PC-3 (cell line): ENCODE results near the gene RND2. TPM values are rescaled to one million over a fixed set of nuclear protein-coding genes. Genes with fewer than 3 reads are reported as not detected.

Experiments
- ATAC-seq: fragments of 200-7000 bp; cut with Tn5 transposase; 2 replicates; pipeline ENCODE4 v1.9.1; 2020; ENCODE audit warnings: mild to moderate bottlenecking, moderate library complexity
- BruUV-seq: library from RNA; stranded (reverse); fragments of 400-500 nt; replicated peaks from 2 replicates; lab custom pipeline; 2021; lab: Mats Ljungman, UMichigan
- CTCF ChIA-PET: fragments of 300-600 bp; sonication (Branson Sonifier 250); formaldehyde crosslinking; loops from one replicate; lab custom pipeline; 2022; ENCODE audit warnings: antibody characterized with exemption; lab: Charles Lee
- POLR2A ChIA-PET: fragments of 300-600 bp; sonication (Branson Sonifier 250); formaldehyde crosslinking; loops from one replicate; lab custom pipeline; 2022; ENCODE audit warnings: antibody characterized with exemption; ENCODE audit not compliant: unreplicated experiment; lab: Charles Lee
- DNase-seq: peaks from one replicate; pipeline ENCODE4 v3.0.0-alpha.2; 2015
- H2AFZ ChIP-seq: fragments of 300-600 bp; sonication (generic); 2 replicates; pipeline ENCODE4 v1.6.0; 2016; ENCODE audit warnings: antibody characterized with exemption, low read length
- H3F3A ChIP-seq: fragments of 300-600 bp; sonication (generic); one replicate; pipeline ENCODE4 v1.6.0; 2017; ENCODE audit warnings: antibody characterized with exemption, low read length, control low read depth, mild to moderate bottlenecking; ENCODE audit not compliant: unreplicated experiment
- H3K27ac ChIP-seq: fragments of 300-600 bp; sonication (generic); 2 replicates; pipeline ENCODE4 v1.5.1; 2016; ENCODE audit warnings: mild to moderate bottlenecking, low read length
- H3K27me3 ChIP-seq: fragments of 300-600 bp; sonication (generic); 2 replicates; pipeline ENCODE4 v1.6.1; 2016; ENCODE audit warnings: low read length, mixed read lengths
- H3K36me3 ChIP-seq: fragments of 300-600 bp; sonication (generic); 2 replicates; pipeline ENCODE4 v1.6.1; 2016; ENCODE audit warnings: low read depth, mixed run types, low read length, mixed read lengths
- H3K4me1 ChIP-seq: fragments of 300-600 bp; sonication (generic); 2 replicates; pipeline ENCODE4 v1.5.1; 2016; ENCODE audit warnings: low read length; ENCODE audit not compliant: insufficient read depth
- H3K4me2 ChIP-seq: fragments of 300-600 bp; sonication (generic); 2 replicates; pipeline ENCODE4 v1.6.0; 2016; ENCODE audit warnings: low read length
- H3K4me3 ChIP-seq: fragments of 300-600 bp; sonication (generic); 2 replicates; pipeline ENCODE4 v1.5.1; 2016; ENCODE audit warnings: mild to moderate bottlenecking, low read length, mixed read lengths
- H3K79me2 ChIP-seq: fragments of 300-600 bp; sonication (generic); 2 replicates; pipeline ENCODE4 v1.6.1; 2017; ENCODE audit warnings: low read length, mixed read lengths
- H3K9ac ChIP-seq: fragments of 300-600 bp; sonication (generic); 2 replicates; pipeline ENCODE4 v1.6.0; 2016; ENCODE audit warnings: mild to moderate bottlenecking, low read length
- H3K9me2 ChIP-seq: fragments of 300-600 bp; sonication (generic); replicated peaks from 2 replicates; pipeline ENCODE4 v1.6.1; 2016; ENCODE audit warnings: mixed run types, low read length, mixed read lengths
- H3K9me3 ChIP-seq: fragments of 300-600 bp; sonication (generic); 2 replicates; pipeline ENCODE4 v1.6.1; 2016; ENCODE audit warnings: low read length, mixed read lengths
- H4K20me1 ChIP-seq: fragments of 300-600 bp; sonication (generic); 2 replicates; pipeline ENCODE4 v1.6.1; 2016; ENCODE audit warnings: low read length, mixed read lengths
- EZH2 ChIP-seq: fragments of 300-600 bp; sonication (generic); IDR thresholded peaks from one replicate; pipeline ENCODE4 v1.6.1; 2017; ENCODE audit warnings: antibody characterized with exemption, mild to moderate bottlenecking, low read length; ENCODE audit not compliant: unreplicated experiment
- EZH2phosphoT487 ChIP-seq: fragments of 300-600 bp; sonication (generic); IDR thresholded peaks from 2 replicates; pipeline ENCODE4 v1.6.1; 2018; ENCODE audit warnings: mild to moderate bottlenecking, antibody characterized with exemption, low read length, borderline replicate concordance
- intact Hi-C: fragments of 100-400 bp; cut with micrococcal nuclease; formaldehyde crosslinking; loops from 2 replicates; pipeline ENCODE4 v1.9.0; 2023
- total RNA-seq: library from RNA; depleted of rRNA; stranded (reverse); fragments of >200 nt; gene quantifications from 2 replicates; pipeline ENCODE4 v1.2.3, GENCODE V29; 2014
- TF ChIP-seq, protein P1 (sequence below): fragments of 300-600 bp; sonication (generic); conservative IDR thresholded peaks from 2 replicates; pipeline ENCODE4 v1.5.1; 2017; ENCODE audit warnings: antibody characterized with exemption, low read depth, mild to moderate bottlenecking, low read length

The RND2 gene
- total RNA-seq, 1 experiment from 2014 or later = 0.29 TPM

DNA sequence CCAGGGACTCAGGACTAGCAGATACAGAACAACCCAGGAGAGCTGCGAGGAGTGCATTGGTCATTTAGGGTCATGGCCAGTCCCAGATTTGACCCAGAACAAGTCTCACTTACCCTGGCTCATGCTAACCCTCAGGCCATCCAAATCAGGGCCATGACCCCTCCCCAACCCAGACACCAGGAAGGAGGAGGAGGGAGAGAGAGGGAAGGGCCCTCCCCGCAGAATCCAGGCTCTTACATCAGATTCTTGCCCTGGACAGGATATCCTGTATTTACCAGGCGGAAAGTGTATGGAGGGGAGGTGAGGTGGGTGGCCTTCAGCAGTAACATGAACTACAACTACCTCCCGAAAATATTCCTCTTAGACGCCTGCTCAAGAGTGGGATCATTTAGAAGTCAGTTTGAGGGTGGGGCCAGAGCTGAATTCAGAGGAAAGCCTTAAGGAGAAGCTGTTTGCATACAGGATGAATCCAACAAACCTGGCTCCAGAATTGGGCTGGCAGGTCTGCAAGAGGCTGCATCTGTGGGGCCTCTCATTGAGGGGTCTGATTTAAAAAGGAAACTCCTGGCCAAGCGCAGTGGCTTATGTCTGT is 4.9 kb upstream of the RND2 start:
- Histone ChIP-seq H3K9ac (no peak overlapping the region), H3F3A (no peaks in the 10 kb centered on the region), H3K27me3 (no peaks in the 10 kb centered on the region), H3K4me3 (no peak overlapping the region), H3K79me2 (peaks cover 13% of the 10 kb centered on the region; the same call in 1 of the 2 replicates), H3K4me2 (no peak overlapping the region), H4K20me1 (no peaks in the 10 kb centered on the region), H3K9me3 (no peaks in the 10 kb centered on the region), H2AFZ (no peak overlapping the region), H3K4me1 (peaks cover 5% of the 10 kb centered on the region), H3K36me3 (no peaks in the 10 kb centered on the region), H3K9me2 (no peaks in the 10 kb centered on the region), H3K27ac (no peak overlapping the region)
- intact Hi-C loops = loop anchor here (5.0 kb wide), 1 partner anchor 107 kb away; the partner anchor contains the start of gene BRCA1
- POLR2A ChIA-PET = no interaction called here
- TF ChIP-seq EZH2 = no peak
- TF ChIP-seq, protein P1, sequence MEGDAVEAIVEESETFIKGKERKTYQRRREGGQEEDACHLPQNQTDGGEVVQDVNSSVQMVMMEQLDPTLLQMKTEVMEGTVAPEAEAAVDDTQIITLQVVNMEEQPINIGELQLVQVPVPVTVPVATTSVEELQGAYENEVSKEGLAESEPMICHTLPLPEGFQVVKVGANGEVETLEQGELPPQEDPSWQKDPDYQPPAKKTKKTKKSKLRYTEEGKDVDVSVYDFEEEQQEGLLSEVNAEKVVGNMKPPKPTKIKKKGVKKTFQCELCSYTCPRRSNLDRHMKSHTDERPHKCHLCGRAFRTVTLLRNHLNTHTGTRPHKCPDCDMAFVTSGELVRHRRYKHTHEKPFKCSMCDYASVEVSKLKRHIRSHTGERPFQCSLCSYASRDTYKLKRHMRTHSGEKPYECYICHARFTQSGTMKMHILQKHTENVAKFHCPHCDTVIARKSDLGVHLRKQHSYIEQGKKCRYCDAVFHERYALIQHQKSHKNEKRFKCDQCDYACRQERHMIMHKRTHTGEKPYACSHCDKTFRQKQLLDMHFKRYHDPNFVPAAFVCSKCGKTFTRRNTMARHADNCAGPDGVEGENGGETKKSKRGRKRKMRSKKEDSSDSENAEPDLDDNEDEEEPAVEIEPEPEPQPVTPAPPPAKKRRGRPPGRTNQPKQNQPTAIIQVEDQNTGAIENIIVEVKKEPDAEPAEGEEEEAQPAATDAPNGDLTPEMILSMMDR = no peak
- no peak for TF ChIP-seq EZH2phosphoT487
- ATAC-seq = no peak
- no TSS peak for BruUV-seq
- no peak for DNase-seq
- CTCF ChIA-PET = no interaction called here

GRCh38 chr17:43020789-43021740 is 4.0 kb upstream of the RND2 start:
- Histone ChIP-seq H3K9me3 (no peaks in the 10 kb centered on the region), H2AFZ (peak overlapping the region; percentile 90), H4K20me1 (no peaks in the 10 kb centered on the region), H3F3A (no peaks in the 10 kb centered on the region), H3K9ac (peak overlapping the region; percentile 83), H3K36me3 (no peaks in the 10 kb centered on the region), H3K79me2 (peaks cover 13% of the 10 kb centered on the region; the same call in 1 of the 2 replicates), H3K4me3 (peak overlapping the region; percentile 96), H3K27ac (peak overlapping the region; percentile 78), H3K4me1 (peaks cover 5% of the 10 kb centered on the region), H3K27me3 (no peaks in the 10 kb centered on the region), H3K9me2 (no peaks in the 10 kb centered on the region), H3K4me2 (peak overlapping the region; percentile 96)
- DNase-seq (peak; percentile 40), ATAC-seq (peak; percentile 24)
- intact Hi-C loops = loop anchor here (5.0 kb wide), 1 partner anchor 106 kb away; the partner anchor contains the start of gene BRCA1
- CTCF ChIA-PET = no interaction called here
- POLR2A ChIA-PET = interaction anchor here (0.5 kb wide), 1 partner anchor 11 kb away, joined by 3 read pairs; no protein-coding TSS in a partner anchor
- TSS peak; percentile 20 for BruUV-seq
- TF ChIP-seq EZH2phosphoT487 (no peak), EZH2 (no peak)
- TF ChIP-seq, protein P1 = no peak
